ENCODE data around the gene PPP1R2B.

Gene PPP1R2B

DNA sequence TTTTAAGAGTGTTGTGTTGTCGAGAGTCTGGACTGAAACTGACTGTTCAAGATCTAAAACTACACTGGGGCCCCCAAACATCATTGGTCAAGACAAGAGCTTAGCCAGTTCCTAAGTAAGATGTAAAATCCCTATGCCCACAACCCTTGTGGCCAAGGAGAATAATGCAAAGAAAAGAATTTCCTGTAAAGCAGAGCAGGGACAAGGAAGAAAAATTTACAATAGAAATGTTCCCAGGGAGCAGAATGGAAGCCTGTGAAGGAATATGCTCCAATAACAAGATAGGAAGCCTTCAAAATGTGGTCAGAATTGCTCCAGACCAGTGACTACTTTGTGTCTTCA lies 20.4 kb downstream of the PPP1R2B start:
- TF ChIP-seq, protein P1, sequence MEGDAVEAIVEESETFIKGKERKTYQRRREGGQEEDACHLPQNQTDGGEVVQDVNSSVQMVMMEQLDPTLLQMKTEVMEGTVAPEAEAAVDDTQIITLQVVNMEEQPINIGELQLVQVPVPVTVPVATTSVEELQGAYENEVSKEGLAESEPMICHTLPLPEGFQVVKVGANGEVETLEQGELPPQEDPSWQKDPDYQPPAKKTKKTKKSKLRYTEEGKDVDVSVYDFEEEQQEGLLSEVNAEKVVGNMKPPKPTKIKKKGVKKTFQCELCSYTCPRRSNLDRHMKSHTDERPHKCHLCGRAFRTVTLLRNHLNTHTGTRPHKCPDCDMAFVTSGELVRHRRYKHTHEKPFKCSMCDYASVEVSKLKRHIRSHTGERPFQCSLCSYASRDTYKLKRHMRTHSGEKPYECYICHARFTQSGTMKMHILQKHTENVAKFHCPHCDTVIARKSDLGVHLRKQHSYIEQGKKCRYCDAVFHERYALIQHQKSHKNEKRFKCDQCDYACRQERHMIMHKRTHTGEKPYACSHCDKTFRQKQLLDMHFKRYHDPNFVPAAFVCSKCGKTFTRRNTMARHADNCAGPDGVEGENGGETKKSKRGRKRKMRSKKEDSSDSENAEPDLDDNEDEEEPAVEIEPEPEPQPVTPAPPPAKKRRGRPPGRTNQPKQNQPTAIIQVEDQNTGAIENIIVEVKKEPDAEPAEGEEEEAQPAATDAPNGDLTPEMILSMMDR (IDR thresholded peaks at IDR 0.05): no peak
- H3K27ac ChIP-seq: no peak overlapping the region
- no peak overlapping the region for H3K4me3 ChIP-seq
- DNase-seq (ENCODE audit: low spot score): no peak

DNA sequence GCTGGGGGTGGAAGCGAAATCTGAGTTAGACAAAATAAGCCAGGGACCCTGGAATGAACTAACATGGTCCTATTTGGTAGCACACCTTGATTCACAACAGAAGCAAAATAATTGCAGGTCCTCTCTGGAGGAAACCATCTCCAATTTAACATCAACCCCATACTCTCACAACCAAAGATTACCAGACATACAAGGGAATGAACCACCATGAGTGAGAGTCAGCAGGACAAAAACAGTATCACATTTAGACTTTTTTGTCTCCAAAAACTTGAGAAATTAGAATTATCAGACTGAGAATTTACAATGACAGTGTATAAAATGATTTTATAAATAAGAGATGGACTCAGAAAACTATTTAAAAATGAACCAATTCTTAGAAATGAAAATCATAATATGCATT lies 21.1 kb downstream of the PPP1R2B start:
- TF ChIP-seq, protein P1 (IDR thresholded peaks at IDR 0.05): no peak
- DNase-seq (ENCODE audit: low spot score): no peak
- no peak overlapping the region for H3K27ac ChIP-seq
- H3K4me3 ChIP-seq: no peak overlapping the region

DNA sequence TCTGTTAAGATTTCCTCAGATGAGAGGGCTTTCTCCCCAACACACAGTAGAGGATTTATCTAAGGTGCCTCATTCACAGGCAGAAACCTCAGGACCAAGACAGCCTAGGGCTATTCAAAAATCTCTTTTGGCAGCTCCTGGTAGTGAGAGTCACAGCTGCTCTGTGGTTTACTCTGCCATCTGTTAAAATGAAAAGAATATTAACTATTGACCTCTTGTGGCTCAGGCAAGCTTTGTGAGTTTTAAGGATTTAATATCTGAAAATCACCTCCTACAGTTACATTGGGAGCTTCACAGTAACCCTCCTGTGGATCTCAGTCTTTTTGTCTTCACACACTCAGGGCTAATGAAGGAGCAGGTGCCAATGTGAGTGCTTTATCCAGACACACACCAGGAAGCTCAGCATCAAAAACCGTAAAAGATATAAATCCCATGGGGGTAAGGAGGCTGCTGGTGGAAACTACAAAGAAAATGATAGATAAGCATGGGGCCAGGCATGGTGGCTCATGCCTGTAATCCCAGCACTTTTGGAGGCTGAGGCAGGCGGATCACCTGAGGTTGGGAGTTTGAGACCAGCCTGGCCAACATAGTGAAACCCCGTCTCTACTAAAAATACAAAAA lies 29.7 kb downstream of the PPP1R2B start:
- TF ChIP-seq, protein P1 (IDR thresholded peaks at IDR 0.05): no peak

DNA sequence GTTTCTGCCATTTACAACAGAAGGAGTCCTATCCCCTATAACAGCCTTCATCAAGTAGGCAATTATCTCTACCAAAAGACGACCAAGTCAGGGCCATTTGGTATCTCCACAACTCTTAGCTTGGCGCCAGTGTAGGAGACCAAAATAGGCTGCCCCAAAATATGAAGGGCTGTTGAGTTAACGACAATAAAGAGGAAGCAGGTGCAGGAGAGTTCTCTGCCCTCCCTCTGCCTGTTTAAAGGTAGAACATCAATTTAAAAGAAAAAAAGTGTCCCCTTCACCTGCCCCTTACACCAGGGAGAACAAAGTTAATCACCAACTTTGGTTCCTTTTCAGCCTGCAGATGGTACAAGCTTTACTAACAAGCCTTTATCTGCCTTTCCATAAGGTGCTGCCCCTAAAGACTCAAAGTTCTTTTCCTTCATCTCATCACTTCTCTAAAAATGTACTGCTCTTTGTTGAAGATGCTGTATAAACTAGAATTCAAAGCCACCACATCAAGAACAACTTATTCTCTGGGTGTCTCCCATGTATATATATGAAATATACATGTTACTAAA lies 33.3 kb downstream of the PPP1R2B start:
- TF ChIP-seq, protein P1 (IDR thresholded peaks at IDR 0.05): no peak
- DNase-seq (ENCODE audit: low spot score): no peak
- no peak overlapping the region for H3K4me3 ChIP-seq
- H3K27ac ChIP-seq: no peak overlapping the region

More for the DNA sequence above, 29.7 kb downstream of the PPP1R2B start:
- no peak for DNase-seq (ENCODE audit: low spot score)
- Histone ChIP-seq H3K4me3 (no peak overlapping the region), H3K27ac (no peak overlapping the region)

DNA sequence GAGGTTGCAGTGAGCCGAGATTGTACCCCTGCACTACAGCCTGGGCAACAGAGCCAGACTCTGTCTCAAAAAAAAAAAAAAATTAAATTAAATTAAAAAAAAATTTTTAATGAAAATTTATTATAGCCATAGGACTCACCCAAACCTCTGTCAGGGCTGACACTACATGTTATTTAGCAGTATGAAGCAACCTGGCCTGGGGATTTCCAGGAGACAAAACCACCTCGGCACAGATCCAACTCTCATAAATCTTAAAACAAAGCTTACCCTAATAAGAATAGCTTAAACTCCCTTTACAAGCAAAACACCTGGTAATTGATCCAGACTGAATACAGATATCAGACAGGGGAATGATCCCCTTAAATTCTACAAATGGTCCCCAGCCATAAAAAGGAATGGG lies 38.4 kb downstream of the PPP1R2B start:
- DNase-seq (ENCODE audit: low spot score): no peak

DNA sequence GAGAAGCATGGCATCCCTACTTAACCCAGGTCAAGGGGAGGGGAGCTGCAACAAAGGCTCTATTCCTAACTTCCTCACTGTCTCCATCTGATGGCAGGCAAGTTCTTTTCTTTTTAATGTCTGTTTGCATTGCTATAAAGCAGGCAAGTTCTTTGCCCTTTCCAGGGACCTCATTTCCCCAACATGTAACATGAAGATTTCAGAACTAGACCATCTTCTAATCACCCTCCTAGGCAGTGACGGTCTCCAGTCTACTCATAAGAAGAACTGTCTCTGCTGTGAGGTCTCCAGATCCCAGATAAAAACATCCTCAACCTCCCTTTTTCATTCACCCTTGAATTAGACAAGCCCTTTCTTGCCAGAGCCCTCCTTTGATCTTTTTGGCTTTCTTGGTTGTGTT lies 42.1 kb downstream of the PPP1R2B start:
- Histone ChIP-seq H3K27ac (no peak overlapping the region), H3K4me3 (no peak overlapping the region)
- no peak for DNase-seq (ENCODE audit: low spot score)
- TF ChIP-seq, protein P1 (IDR thresholded peaks at IDR 0.05): no peak

More for the DNA sequence above, 38.4 kb downstream of the PPP1R2B start:
- Histone ChIP-seq H3K4me3 (no peak overlapping the region), H3K27ac (no peak overlapping the region)
- TF ChIP-seq, protein P1 (IDR thresholded peaks at IDR 0.05): no peak

DNA sequence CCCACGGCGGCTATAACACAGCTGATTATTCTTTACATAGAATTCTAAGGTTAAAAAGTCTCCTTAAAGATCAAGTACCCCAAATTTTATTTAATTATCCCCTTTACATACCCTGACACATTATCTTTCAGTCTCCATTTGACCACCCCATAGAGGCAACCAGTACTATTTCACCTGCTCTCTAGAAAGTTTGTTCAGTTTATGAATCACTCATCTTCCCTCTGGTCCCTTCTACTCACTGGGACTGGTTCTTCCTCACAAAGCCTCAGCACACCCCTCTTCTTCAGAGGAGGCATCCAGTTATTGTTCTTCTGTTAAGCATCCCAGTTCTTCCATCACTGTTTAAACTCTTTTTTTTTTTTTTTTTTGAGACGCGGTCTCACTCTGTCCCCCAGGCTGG lies 42.8 kb downstream of the PPP1R2B start:
- DNase-seq (ENCODE audit: low spot score): no peak
- TF ChIP-seq, protein P1 (IDR thresholded peaks at IDR 0.05): no peak
- H3K4me3 ChIP-seq: no peak overlapping the region
- H3K27ac ChIP-seq: no peak overlapping the region

Data from coronary artery (tissue), 2 donors.